GM18517 (cell line): ENCODE results near the gene TRIAP1.

Source experiments
- ATAC-seq: cut with Tn5 transposase; IDR thresholded peaks from one replicate; pipeline ENCODE4 v1.9.1; 2021; ENCODE audit warnings: mild to moderate bottlenecking, moderate library complexity; ENCODE audit not compliant: unreplicated experiment

Gene TRIAP1

GRCh38 chr12:120432772-120433525, 13.2 kb downstream of the TRIAP1 start:
- ATAC-seq: no peak

- no peak for ATAC-seq
Observed at GRCh38 chr12:120429368-120429767, 16.8 kb downstream of the TRIAP1 start.

GRCh38 chr12:120428597-120429229, 17.5 kb downstream of the TRIAP1 start:
- no peak for ATAC-seq

GRCh38 chr12:120425797-120426196, 20.4 kb downstream of the TRIAP1 start:
- ATAC-seq: no peak

- ATAC-seq: no peak
Observed at GRCh38 chr12:120422892-120423456, 23.2 kb downstream of the TRIAP1 start.

GRCh38 chr12:120421701-120422100, 24.5 kb downstream of the TRIAP1 start:
- no peak for ATAC-seq

- ATAC-seq: no peak
Observed at GRCh38 chr12:120417917-120418580, 28.1 kb downstream of the TRIAP1 start.

- ATAC-seq: no peak
Observed at GRCh38 chr12:120416490-120417216, 29.5 kb downstream of the TRIAP1 start.

GRCh38 chr12:120413901-120414695, 32.1 kb downstream of the TRIAP1 start:
- no peak for ATAC-seq

GRCh38 chr12:120412421-120412820, 33.8 kb downstream of the TRIAP1 start:
- ATAC-seq: no peak

- ATAC-seq: no peak
Observed at GRCh38 chr12:120408771-120409170, 37.4 kb downstream of the TRIAP1 start.

GRCh38 chr12:120406553-120406952, 39.6 kb downstream of the TRIAP1 start:
- no peak for ATAC-seq

- no peak for ATAC-seq
Observed at GRCh38 chr12:120406069-120406468, 40.1 kb downstream of the TRIAP1 start.

- no peak for ATAC-seq
Observed at GRCh38 chr12:120404271-120404670, 41.9 kb downstream of the TRIAP1 start.

- no peak for ATAC-seq
Observed at GRCh38 chr12:120403869-120404268, 42.3 kb downstream of the TRIAP1 start.

GRCh38 chr12:120402217-120402616, 44.0 kb downstream of the TRIAP1 start:
- no peak for ATAC-seq

- ATAC-seq: no peak
Observed at GRCh38 chr12:120399531-120399930, 46.7 kb downstream of the TRIAP1 start.

- ATAC-seq: no peak
Observed at GRCh38 chr12:120397824-120398540, 48.2 kb downstream of the TRIAP1 start.
